GM12864 (cell line): ENCODE data around the gene ERI3.
A peak's percentile ranks its signal among the peaks of the same experiment; 100 is the strongest.

Source experiments
- DNase-seq: peaks from one replicate; pipeline ENCODE4 v3.0.0-alpha.2; 2011; ENCODE audit warnings: low read depth
- H3K4me3 ChIP-seq: 2 replicates; pipeline ENCODE4 v1.5.1; 2011; ENCODE audit warnings: mild to moderate bottlenecking, low read depth, low read length, control low read depth
- CTCF ChIP-seq: IDR thresholded peaks from 2 replicates; pipeline ENCODE4 v1.5.1; 2011; ENCODE audit warnings: low read depth, mild to moderate bottlenecking, moderate library complexity, low read length, control low read depth, inconsistent platforms; ENCODE audit errors: missing control alignments

Gene ERI3

GRCh38 chr1:44221769-44222168, 133.3 kb downstream of the ERI3 start:
- no peak overlapping the region for H3K4me3 ChIP-seq
- no peak for TF ChIP-seq CTCF
- no peak for DNase-seq

- no peak overlapping the region for H3K4me3 ChIP-seq
- DNase-seq = no peak
- no peak for TF ChIP-seq CTCF
Observed at GRCh38 chr1:44220755-44221154, 134.3 kb downstream of the ERI3 start.

DNA sequence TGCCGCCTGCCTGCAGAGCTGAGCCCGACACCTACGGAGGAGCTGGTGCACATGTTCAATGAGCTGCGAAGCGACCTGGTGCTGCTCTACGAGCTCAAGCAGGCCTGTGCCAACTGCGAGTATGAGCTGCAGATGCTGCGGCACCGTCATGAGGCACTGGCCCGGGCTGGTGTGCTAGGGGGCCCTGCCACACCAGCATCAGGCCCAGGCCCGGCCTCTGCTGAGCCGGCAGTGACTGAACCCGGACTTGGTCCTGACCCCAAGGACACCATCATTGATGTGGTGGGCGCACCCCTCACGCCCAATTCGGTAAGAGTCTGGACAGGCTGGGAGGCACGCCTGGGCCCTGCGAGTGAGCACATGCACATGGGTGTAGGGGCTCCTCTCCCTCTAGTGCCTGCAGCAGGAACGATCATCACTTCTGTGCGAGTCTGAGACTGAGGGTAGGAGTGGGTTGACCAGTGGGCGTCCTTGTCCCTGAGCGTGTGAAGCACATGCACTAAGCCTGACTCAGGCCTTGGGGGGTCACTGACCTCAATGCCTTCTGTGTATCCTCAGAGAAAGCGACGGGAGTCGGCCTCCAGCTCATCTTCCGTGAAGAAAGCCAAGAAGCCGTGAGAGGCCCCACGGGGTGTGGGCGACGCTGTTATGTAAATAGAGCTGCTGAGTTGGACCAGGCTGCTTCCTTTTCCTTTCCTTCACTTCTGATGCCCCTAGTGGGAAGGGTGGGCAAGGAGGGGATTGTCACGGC, 134.9 kb downstream of the ERI3 start:
- TF ChIP-seq CTCF = no peak
- no peak overlapping the region for H3K4me3 ChIP-seq

DNA sequence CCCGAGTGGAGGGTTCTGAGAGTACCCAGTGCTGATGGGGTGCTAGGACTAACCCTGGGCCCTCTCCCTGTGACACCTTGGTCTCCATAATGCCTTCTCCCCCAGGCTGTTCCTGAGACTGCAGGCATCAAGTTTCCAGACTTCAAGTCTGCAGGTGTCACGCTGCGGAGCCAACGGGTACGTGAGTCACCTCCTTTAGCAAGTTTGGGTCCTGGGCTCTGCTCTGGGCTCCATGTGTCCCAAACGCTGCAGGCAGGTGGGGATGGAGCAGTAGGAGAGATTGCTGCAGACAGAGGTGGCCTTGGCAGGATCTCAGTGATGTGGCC, 135.8 kb downstream of the ERI3 start:
- no peak for TF ChIP-seq CTCF
- no peak overlapping the region for H3K4me3 ChIP-seq
- no peak for DNase-seq

More for the DNA sequence above, 134.9 kb downstream of the ERI3 start:
- no peak for DNase-seq

GRCh38 chr1:44218503-44219300, 136.4 kb downstream of the ERI3 start:
- no peak for TF ChIP-seq CTCF
- H3K4me3 ChIP-seq = no peak overlapping the region
- DNase-seq = no peak

DNA sequence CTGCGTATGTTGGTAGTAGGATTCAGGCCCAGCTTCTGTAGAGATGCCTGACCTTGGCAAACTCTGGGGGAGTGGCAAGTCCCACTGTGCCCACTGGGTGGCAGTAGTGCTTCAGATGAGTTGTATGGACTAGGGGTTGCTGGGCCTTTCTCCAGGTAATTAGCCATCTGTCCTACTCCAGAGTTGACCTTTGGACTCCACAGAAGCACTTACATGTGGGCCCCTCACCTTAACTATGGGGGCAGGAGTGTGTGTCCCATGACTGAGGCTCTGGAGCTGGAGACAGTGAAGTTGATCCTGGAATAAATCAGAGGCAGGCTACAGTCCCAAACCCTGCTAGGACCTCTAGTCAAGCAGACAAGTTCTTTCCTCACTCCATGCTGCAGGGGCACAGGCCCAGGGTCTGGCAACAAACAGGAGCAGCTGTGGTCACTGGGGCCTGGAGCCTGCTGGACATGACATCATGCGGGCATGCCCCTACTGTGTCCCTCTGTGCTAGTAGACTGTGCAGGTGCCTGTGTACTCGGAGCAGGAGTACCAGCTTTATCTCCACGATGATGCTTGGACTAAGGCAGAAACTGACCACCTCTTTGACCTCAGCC, 137.1 kb downstream of the ERI3 start:
- peak; percentile 36 for DNase-seq
- TF ChIP-seq CTCF = peak; percentile 97
- H3K4me3 ChIP-seq = no peak overlapping the region
